SK-N-SH (cell line): ENCODE results near the gene EEF1E1. TPM values are rescaled to one million over a fixed set of nuclear protein-coding genes. Genes with fewer than 3 reads are reported as not detected.

Experiments
- CTCF ChIA-PET: fragments of 300-600, 350-600 bp; formaldehyde crosslinking; extraction: SDS; loops from one replicate; lab custom pipeline; 2021; lab: Yijun Ruan, JAX
- POLR2A ChIA-PET: fragments of 350-600 bp; sonication (Branson Sonifier 250); formaldehyde crosslinking; extraction: SDS; loops from one replicate; lab custom pipeline; 2020; ENCODE audit warnings: antibody characterized with exemption, inconsistent platforms; lab: Yijun Ruan, JAX
- DNase-seq: peaks from one replicate; pipeline ENCODE4 v3.0.0; 2012
- H2AFZ ChIP-seq: fragments of 200-600 bp; sonication (generic); 2 replicates; pipeline ENCODE4 v1.8.1; 2016; ENCODE audit warnings: antibody characterized with exemption, mild to moderate bottlenecking, low read depth
- H3F3A ChIP-seq: fragments of 200-600 bp; sonication (generic); replicated peaks from 2 replicates; pipeline ENCODE3; 2016; ENCODE audit warnings: antibody characterized with exemption, mild to moderate bottlenecking; ENCODE audit not compliant: insufficient read depth
- H3K27ac ChIP-seq, 2 experiments: fragments of 200-500 bp in 1 of 2; fragments of 200-600 bp in 1 of 2; sonication (Bioruptor generic) in 1 of 2; sonication (generic), shearing (Covaris generic) in 1 of 2; 2 replicates each; pipeline versions ENCODE4 v1.5.1 to v1.6.1; 2014 to 2016; ENCODE audit warnings: low read depth in 2 of 2, inconsistent platforms in 1 of 2, low read length in 1 of 2, mild to moderate bottlenecking in 1 of 2, mixed read lengths in 1 of 2
- H3K27me3 ChIP-seq: fragments of 200-600 bp; sonication (generic), shearing (Covaris generic); 2 replicates; pipeline ENCODE4 v1.6.1; 2016; ENCODE audit warnings: mixed run types; ENCODE audit not compliant: insufficient read depth
- H3K36me3 ChIP-seq, 2 experiments: fragments of 200-500 bp in 1 of 2; fragments of 200-600 bp in 1 of 2; sonication (Bioruptor generic) in 1 of 2; sonication (generic) in 1 of 2; replicated peaks in 1 of 2; 2 replicates each; pipeline versions ENCODE3 to v1.5.1; 2014 to 2016; ENCODE audit warnings: low read length in 1 of 2, mild to moderate bottlenecking in 1 of 2; ENCODE audit not compliant: insufficient read depth in 2 of 2, control insufficient read depth in 1 of 2
- H3K4me1 ChIP-seq, 2 experiments: fragments of 200-500 bp in 1 of 2; fragments of 200-600 bp in 1 of 2; sonication (Bioruptor generic) in 1 of 2; sonication (generic), shearing (Covaris generic) in 1 of 2; 2 replicates each; pipeline versions ENCODE4 v1.5.1 to v1.6.1; 2014 to 2016; ENCODE audit warnings: low read depth in 1 of 2, low read length in 1 of 2, mixed run types in 1 of 2; ENCODE audit not compliant: insufficient read depth in 2 of 2, control insufficient read depth in 1 of 2
- H3K4me2 ChIP-seq: fragments of 200-600 bp; sonication (generic), shearing (Covaris generic); 2 replicates; pipeline ENCODE4 v1.6.1; 2017; ENCODE audit warnings: mixed run types
- H3K4me3 ChIP-seq, 2 experiments: fragments of 200-500 bp in 1 of 2; fragments of 200-600 bp in 1 of 2; sonication (Bioruptor generic) in 1 of 2; sonication (generic), shearing (Covaris generic) in 1 of 2; 2 replicates each; pipeline versions ENCODE4 v1.5.1 to v1.8.1; 2014 to 2016; ENCODE audit warnings: low read depth in 2 of 2, inconsistent platforms in 1 of 2, low read length in 1 of 2, mild to moderate bottlenecking in 1 of 2, mixed read lengths in 1 of 2, moderate library complexity in 1 of 2
- H3K79me2 ChIP-seq: fragments of 200-600 bp; sonication (generic); 2 replicates; pipeline ENCODE4 v1.8.1; 2017; ENCODE audit warnings: mild to moderate bottlenecking; ENCODE audit not compliant: insufficient read depth
- H3K9ac ChIP-seq: fragments of 200-600 bp; sonication (generic); 2 replicates; pipeline ENCODE4 v1.6.1; 2017; ENCODE audit warnings: mixed run types
- H3K9me2 ChIP-seq: fragments of 200-600 bp; sonication (generic); 2 replicates; pipeline ENCODE4 v1.6.1; 2017; ENCODE audit warnings: mixed run types
- H3K9me3 ChIP-seq: fragments of 200-600 bp; sonication (generic); 2 replicates; pipeline ENCODE4 v1.6.1; 2017; ENCODE audit warnings: mixed run types, mild to moderate bottlenecking, moderate library complexity
- H4K20me1 ChIP-seq: fragments of 200-600 bp; sonication (generic); 2 replicates; pipeline ENCODE4 v1.6.1; 2017; ENCODE audit warnings: mild to moderate bottlenecking, mixed run types; ENCODE audit not compliant: insufficient read depth
- CHD2 ChIP-seq: fragments of 150-350 bp; IDR thresholded peaks from 2 replicates; pipeline ENCODE4 v1.6.1; 2018; ENCODE audit warnings: low read length; ENCODE audit not compliant: partially characterized antibody
- ELF1 ChIP-seq: IDR thresholded peaks from 2 replicates; pipeline ENCODE4 v1.4.0; 2012
- EZH2phosphoT487 ChIP-seq: fragments of 200-600 bp; sonication (generic); IDR thresholded peaks from 2 replicates; pipeline ENCODE4 v1.6.1; 2017; ENCODE audit warnings: low read depth, mixed run types, mild to moderate bottlenecking, antibody characterized with exemption, moderate library complexity, borderline replicate concordance
- FOXJ3 ChIP-seq: sonication (generic); formaldehyde crosslinking; IDR thresholded peaks from 2 replicates; pipeline ENCODE4 v1.5.1; 2020; ENCODE audit warnings: mild to moderate bottlenecking, missing genetic modification reagents
- GABPA ChIP-seq: IDR thresholded peaks from 2 replicates; pipeline ENCODE4 v1.4.0; 2012; ENCODE audit warnings: low read depth, mild to moderate bottlenecking
- JUND ChIP-seq: IDR thresholded peaks from 2 replicates; pipeline ENCODE4 v1.4.0; 2012
- MEF2A ChIP-seq: IDR thresholded peaks from 2 replicates; pipeline ENCODE4 v1.4.0; 2012; ENCODE audit warnings: low read depth, borderline replicate concordance
- POLR2AphosphoS5 ChIP-seq: IDR thresholded peaks from 2 replicates; pipeline ENCODE4 v1.6.1; 2012; ENCODE audit warnings: low read depth, low read length
- SMC3 ChIP-seq: IDR thresholded peaks from 2 replicates; pipeline ENCODE4 v1.6.1; 2012; ENCODE audit warnings: low read depth, low read length, improper control_type of control experiment
- WGBS: methylation state at CpG from one replicate; pipeline ENCODE4 v1.1.6; 2017; ENCODE audit warnings: low lambda C conversion rate; 5-methylcytosine and 5-hydroxymethylcytosine counted together
- polyA plus RNA-seq, 3 experiments: library from polyadenylated mRNA; depleted of rRNA; stranded (reverse); fragments of >200 nt; gene quantifications; 2 replicates each; pipeline ENCODE4 v1.2.3, GENCODE V29; 2012
- TF ChIP-seq, protein P1 (sequence below): IDR thresholded peaks from 2 replicates; pipeline ENCODE4 v1.4.0; 2012; ENCODE audit warnings: low read depth, borderline replicate concordance
- TF ChIP-seq, protein P2 (sequence below): fragments of 200-600 bp; sonication (generic); IDR thresholded peaks from 2 replicates; pipeline ENCODE4 v1.6.1; 2017; ENCODE audit warnings: antibody characterized with exemption, mild to moderate bottlenecking, moderate library complexity
- TF ChIP-seq, protein P3 (sequence below): fragments of 150-350 bp; IDR thresholded peaks from 2 replicates; pipeline ENCODE4 v1.6.1; 2017; ENCODE audit warnings: antibody characterized with exemption, low read length, low read depth, borderline replicate concordance
- TF ChIP-seq, protein P4 (sequence below): IDR thresholded peaks from 2 replicates; pipeline ENCODE4 v1.6.1; 2012; ENCODE audit warnings: mild to moderate bottlenecking, low read depth, low read length, moderate library complexity
- TF ChIP-seq, protein P5 (sequence below): fragments of 150-350 bp; IDR thresholded peaks from 2 replicates; pipeline ENCODE4 v1.6.1; 2016; ENCODE audit warnings: mild to moderate bottlenecking, low read depth, low read length

Gene EEF1E1
- polyA plus RNA-seq, 1 of the 3 experiments (the other 2 are of a cell fraction): 60.8 TPM

DNA sequence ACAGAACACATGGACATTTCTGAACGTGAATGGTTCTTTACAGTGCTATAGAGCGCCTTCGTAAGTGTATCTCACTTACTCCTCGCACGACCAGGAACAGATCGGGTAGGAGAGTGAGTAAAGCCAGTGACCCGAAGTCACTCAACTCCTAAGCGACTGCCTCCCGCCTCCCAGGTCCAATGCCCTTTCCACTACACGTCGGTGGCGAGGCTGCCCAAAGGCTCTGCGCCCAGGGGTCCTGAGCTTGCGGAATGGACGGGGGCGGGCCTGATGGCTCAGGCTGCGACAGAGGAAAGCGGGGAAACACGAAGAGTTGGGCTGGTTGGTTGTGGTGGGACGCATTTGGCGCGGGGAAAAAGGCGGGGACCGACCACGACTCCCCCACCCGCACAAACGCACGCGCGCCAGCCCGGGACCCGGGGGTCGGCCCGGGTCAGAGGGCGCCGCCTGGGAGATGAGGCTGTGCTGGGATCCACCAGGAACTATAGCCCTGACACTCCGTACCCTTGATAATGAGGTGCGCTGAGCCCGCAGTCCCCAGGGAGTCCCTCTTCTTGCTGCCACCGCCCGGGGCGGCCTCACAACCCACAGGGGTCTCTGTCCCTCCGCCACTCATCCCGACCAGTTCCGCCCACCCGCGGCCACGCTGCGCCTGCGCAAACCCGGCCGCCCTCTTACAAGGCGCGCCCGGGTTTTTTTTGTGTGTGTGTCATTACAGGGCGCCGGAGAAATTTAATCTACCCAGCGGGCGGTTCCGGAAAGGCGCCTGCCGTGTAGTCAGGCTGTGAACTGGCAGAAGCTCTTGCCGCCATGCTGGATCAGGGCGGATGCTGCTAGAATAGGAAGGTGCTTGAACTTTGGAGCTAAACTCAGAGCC is 38.3 kb downstream of the EEF1E1 start, which contains the start of gene BLOC1S5 (continued):
- TF ChIP-seq, protein P1, sequence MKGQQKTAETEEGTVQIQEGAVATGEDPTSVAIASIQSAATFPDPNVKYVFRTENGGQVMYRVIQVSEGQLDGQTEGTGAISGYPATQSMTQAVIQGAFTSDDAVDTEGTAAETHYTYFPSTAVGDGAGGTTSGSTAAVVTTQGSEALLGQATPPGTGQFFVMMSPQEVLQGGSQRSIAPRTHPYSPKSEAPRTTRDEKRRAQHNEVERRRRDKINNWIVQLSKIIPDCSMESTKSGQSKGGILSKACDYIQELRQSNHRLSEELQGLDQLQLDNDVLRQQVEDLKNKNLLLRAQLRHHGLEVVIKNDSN: no peak; the same call in 1 of the 2 replicates
- no peak for TF ChIP-seq EZH2phosphoT487
- no peak for TF ChIP-seq FOXJ3 (CRISPR knock-in tag)
- TF ChIP-seq, protein P2, sequence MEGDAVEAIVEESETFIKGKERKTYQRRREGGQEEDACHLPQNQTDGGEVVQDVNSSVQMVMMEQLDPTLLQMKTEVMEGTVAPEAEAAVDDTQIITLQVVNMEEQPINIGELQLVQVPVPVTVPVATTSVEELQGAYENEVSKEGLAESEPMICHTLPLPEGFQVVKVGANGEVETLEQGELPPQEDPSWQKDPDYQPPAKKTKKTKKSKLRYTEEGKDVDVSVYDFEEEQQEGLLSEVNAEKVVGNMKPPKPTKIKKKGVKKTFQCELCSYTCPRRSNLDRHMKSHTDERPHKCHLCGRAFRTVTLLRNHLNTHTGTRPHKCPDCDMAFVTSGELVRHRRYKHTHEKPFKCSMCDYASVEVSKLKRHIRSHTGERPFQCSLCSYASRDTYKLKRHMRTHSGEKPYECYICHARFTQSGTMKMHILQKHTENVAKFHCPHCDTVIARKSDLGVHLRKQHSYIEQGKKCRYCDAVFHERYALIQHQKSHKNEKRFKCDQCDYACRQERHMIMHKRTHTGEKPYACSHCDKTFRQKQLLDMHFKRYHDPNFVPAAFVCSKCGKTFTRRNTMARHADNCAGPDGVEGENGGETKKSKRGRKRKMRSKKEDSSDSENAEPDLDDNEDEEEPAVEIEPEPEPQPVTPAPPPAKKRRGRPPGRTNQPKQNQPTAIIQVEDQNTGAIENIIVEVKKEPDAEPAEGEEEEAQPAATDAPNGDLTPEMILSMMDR: peak; percentile 26
- TF ChIP-seq POLR2AphosphoS5: peak; percentile 82
- TF ChIP-seq GABPA: peak; percentile 79
- peak; percentile 99 for TF ChIP-seq ELF1
- no peak for TF ChIP-seq CHD2
- TF ChIP-seq, protein P3, sequence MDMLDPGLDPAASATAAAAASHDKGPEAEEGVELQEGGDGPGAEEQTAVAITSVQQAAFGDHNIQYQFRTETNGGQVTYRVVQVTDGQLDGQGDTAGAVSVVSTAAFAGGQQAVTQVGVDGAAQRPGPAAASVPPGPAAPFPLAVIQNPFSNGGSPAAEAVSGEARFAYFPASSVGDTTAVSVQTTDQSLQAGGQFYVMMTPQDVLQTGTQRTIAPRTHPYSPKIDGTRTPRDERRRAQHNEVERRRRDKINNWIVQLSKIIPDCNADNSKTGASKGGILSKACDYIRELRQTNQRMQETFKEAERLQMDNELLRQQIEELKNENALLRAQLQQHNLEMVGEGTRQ: no peak
- no peak for TF ChIP-seq MEF2A

DNA sequence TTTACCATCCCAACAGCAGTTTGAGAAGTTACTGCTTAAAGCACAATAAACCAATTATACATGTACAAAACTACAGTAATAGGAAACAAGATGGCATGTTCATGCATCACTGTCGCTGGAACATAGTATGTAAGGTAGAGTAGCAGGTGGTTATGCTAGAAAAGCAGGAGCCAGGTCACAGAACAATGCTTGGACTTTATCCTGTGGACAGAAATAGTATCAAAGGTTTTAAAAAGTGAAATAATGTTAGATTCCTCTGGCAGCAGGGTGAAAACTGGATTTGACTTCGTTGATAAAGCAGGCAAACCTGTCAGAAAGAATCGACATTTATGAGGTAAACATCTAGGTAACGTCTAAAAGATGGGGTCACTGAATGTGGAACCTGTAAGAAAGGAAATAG is 40.6 kb downstream of the EEF1E1 start:
- CTCF ChIA-PET: no interaction called here
- POLR2A ChIA-PET: no interaction called here
- Histone ChIP-seq H3K9me3 (no peaks in the 10 kb centered on the region), H3K27me3 (no peaks in the 10 kb centered on the region), H3K4me3 (no peak overlapping the region), H3K4me2 (no peak overlapping the region), H3F3A (peaks cover 4% of the 10 kb centered on the region), H3K27ac (no peak overlapping the region), H3K9ac (no peak overlapping the region), H3K4me1 (no peaks in the 10 kb centered on the region; a peak in 3 of 4 replicates), H3K9me2 (no peaks in the 10 kb centered on the region), H2AFZ (no peak overlapping the region), H4K20me1 (no peaks in the 10 kb centered on the region), H3K36me3 (peaks cover 12 to 34% of the 10 kb centered on the region in 2 experiments), H3K79me2 (peaks cover 5% of the 10 kb centered on the region; the same call in 1 of the 2 replicates)
- TF ChIP-seq, protein P4, sequence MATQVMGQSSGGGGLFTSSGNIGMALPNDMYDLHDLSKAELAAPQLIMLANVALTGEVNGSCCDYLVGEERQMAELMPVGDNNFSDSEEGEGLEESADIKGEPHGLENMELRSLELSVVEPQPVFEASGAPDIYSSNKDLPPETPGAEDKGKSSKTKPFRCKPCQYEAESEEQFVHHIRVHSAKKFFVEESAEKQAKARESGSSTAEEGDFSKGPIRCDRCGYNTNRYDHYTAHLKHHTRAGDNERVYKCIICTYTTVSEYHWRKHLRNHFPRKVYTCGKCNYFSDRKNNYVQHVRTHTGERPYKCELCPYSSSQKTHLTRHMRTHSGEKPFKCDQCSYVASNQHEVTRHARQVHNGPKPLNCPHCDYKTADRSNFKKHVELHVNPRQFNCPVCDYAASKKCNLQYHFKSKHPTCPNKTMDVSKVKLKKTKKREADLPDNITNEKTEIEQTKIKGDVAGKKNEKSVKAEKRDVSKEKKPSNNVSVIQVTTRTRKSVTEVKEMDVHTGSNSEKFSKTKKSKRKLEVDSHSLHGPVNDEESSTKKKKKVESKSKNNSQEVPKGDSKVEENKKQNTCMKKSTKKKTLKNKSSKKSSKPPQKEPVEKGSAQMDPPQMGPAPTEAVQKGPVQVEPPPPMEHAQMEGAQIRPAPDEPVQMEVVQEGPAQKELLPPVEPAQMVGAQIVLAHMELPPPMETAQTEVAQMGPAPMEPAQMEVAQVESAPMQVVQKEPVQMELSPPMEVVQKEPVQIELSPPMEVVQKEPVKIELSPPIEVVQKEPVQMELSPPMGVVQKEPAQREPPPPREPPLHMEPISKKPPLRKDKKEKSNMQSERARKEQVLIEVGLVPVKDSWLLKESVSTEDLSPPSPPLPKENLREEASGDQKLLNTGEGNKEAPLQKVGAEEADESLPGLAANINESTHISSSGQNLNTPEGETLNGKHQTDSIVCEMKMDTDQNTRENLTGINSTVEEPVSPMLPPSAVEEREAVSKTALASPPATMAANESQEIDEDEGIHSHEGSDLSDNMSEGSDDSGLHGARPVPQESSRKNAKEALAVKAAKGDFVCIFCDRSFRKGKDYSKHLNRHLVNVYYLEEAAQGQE: no peak
- no peak for TF ChIP-seq POLR2AphosphoS5
- TF ChIP-seq SMC3: no peak
- no peak for TF ChIP-seq JUND
- TF ChIP-seq, protein P5, sequence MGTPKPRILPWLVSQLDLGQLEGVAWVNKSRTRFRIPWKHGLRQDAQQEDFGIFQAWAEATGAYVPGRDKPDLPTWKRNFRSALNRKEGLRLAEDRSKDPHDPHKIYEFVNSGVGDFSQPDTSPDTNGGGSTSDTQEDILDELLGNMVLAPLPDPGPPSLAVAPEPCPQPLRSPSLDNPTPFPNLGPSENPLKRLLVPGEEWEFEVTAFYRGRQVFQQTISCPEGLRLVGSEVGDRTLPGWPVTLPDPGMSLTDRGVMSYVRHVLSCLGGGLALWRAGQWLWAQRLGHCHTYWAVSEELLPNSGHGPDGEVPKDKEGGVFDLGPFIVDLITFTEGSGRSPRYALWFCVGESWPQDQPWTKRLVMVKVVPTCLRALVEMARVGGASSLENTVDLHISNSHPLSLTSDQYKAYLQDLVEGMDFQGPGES: no peak
- TF ChIP-seq FOXJ3 (CRISPR knock-in tag): no peak
- no peak for TF ChIP-seq ELF1
- TF ChIP-seq, protein P2: no peak
- 94% methylated on average over 4 of the region's 4 CpGs for WGBS
- DNase-seq: no peak
